Skin of body (tissue), 3 donors: ENCODE measurements around the gene NSRP1. TPM values are rescaled to one million over a fixed set of nuclear protein-coding genes. Genes with fewer than 3 reads are reported as not detected.
"Not testable (repeated sequence)": the region's sequence is repeated elsewhere in the genome, so short reads cannot be mapped to it uniquely, and the experiment has no call there.

Source experiments
- DNase-seq: peaks from one replicate; lab custom pipeline; 2025; lab: John Stamatoyannopoulos, UW
- small RNA-seq: library from RNA; depleted of rRNA; stranded (forward); fragments of <200 nt; gene quantifications from one replicate; pipeline ENCODE3, GENCODE V24; 2014; ENCODE audit warnings: low replicate concordance
- total RNA-seq: library from RNA; depleted of rRNA; stranded (reverse); fragments of >200 nt; gene quantifications from one replicate; pipeline ENCODE4 v1.2.3, GENCODE V29; 2014

NSRP1 gene
- total RNA-seq, 1 donor from 2014 or later: 17.0 TPM

DNA sequence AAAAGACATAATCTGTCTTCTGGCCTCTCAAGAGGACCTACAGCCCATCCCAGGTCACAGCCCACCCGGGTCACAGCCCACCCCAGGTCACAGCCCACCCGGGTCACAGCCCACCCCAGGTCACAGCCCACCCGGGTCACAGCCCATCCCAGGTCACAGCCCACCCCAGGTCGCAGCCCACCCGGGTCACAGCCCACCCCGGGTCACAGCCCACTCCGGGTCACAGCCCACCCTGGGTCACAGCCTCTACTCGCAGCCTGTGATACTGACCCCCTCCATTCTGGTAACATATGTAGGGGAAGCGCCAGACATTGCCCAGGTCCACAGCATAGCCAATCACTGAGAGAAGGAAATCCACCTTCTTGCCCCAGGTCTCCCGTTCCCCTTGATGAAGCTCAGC, 104.7 kb downstream of the NSRP1 start:
- no peak for DNase-seq

DNA sequence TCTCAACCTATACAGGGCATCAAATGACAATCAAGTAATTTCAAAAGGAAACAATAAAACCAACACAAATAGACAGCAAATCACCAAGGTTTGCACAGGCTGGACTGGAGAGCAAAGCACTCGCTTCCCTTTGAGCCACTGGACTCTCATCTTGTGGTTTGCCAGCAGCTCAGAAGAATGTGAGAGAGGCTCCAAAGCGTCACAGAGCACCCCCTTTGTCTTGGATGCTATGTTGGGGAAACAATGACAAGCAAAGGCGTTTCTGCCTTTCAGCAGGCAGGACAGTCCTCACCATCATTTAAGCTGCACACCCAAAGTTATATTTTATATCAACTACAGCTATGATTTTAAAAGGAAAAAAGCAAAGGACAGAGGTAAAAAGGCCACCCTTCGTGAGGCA, 105.6 kb downstream of the NSRP1 start:
- DNase-seq: no peak

DNA sequence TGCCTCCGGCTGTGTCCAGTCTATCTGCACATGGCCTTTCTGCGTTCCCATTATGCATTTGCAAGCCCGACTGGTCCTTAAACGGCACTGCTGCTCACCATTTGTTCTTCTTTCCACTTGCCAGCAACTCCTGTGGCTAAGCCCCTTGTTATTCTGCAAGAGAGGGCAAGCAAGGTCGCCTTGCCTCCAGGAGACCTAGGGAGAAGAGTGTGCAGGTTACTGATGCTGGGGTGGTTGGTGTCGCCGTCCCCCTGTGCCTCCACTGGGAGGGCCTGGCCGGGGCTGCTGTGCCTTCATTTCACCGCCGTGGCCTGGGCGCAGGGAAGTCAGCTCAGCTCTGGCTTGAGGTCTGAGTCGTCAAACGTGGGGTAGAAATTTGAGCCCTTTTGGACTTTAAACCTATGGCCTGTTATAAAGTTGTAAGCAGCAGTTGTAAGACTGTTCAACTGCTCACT, 106.1 kb downstream of the NSRP1 start:
- DNase-seq: no peak

DNA sequence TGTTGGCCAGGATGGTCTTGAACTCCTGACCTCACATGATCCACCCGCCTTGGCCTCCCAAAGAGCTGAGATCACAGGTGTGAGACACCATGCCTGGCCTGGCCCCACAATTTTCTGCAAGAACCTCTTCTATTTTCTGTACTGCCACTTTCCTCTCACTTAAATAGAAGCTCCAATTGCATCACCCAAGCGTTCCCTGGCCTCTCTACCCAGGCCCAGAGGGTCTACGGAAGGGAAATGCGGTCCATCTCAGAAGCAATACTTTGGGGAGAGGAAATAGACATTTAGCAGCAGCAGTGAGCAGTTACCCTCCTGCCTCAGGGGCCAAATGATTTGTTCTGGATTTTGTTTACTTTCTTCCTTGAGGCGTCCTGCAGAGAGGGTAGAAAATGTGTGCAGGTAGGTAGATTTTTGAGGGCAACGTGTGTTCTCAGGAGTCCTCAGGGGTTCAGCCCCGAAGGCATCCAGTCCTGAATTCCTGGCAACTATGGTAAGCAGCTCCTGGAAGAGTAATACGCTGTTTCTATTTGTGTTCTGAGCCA, 107.9 kb downstream of the NSRP1 start:
- no peak for DNase-seq

DNA sequence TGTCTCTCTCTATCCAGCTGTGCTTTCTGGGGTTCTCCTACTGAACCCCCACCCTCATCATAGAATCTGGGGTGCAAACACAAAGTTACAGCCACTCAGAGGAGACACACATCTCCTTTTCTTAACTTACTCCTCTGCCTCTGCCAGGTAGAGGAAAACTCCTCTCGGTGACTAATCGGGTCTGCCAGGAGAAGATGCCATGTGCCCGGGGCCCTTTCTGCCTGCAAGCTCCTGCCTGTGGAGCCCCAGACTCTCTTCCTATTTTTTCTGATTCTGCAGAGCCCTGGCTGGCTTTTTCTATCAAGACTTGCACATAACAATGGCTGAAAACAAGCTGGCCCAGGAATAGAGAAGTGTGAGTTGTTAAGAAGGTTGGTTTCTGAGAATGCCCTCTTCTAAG, 108.5 kb downstream of the NSRP1 start:
- DNase-seq: no peak

DNA sequence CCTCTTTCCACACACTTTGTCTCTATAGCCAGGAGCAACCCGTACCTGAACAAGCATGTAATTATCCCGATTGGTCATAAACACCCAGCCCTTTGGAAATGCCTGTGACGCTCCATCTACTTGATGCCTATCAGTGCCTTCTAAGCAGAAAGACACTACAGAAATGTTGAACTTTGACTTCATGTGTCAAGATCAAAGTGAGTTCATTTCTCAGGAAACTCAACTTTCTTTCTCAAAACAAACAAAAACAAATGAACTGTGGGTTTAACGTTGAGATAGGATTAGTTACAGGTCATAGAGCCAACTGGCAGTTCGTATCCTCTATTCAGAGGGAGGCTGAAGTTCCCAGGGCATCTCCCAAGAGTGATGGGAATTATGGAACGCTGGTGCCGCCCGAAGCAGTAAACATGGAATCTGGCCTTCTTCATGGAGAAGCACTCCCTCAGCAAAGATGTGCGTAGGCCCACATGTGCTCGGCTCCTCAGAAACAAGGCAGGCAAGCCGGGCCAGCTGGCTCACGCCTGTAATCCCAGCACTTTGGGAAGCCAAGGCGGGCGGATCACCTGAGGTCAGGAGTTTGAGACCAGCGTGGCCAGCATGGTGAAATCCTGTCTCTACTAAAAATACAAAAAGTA, 109.4 kb downstream of the NSRP1 start:
- DNase-seq: no peak

DNA sequence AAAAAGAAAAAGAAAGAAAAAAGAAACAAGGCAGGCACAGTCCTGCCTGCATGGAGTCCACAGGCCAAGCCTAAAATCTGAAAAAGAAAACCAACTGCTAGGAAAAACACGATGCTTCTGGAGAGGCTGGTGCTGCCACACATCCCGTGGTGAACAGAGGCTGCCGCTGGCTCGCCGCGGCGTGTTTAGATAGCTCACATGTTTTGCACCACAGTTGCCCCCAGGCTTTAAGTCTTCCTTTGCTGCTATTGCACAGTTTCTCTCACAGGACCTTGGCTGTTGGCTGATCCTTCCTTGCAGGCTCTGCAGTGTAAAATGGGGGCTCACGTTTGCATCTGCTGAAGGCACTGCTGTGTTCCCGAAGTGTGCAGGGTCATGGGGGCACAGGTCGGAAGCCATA, 110.3 kb downstream of the NSRP1 start:
- DNase-seq: no peak

DNA sequence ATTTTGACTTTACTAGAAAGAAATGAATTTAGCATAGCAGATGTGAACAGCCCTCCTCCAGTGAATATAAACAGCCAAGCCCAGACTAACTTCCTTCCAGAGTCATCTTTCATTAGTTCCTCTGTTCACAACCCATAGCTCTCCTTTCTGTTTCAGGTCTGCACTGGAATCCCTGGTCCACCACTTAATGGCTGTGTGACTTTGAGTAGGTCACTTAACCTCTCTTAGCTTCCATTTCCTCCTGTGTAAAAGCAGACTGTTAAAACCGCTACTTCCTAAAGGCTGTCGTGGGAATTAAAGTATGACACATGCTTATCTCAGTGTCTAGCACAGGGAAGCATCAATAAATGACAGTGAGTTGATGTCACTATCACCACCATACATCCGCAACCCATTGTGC, 111.4 kb downstream of the NSRP1 start:
- no peak for DNase-seq

DNA sequence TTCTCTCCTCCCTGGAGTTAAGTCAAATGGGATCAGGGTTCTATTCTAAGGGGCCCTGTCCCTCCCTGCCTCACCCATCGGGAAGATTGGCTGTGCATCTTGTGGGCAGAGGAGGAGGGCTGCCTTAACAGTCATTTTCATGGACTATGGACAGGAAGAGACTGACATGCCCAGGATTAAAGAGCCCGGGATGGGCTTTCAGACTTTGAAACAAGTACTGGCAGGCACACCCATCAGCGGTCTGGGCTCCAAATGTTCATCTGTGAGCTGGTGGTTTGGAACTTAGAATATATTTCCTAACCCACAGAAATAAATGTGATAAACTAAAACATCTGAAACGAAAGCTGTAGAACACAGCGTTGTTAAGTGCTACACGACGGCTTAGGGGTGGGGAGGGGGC, 112.4 kb downstream of the NSRP1 start:
- peak; percentile 62 for DNase-seq

DNA sequence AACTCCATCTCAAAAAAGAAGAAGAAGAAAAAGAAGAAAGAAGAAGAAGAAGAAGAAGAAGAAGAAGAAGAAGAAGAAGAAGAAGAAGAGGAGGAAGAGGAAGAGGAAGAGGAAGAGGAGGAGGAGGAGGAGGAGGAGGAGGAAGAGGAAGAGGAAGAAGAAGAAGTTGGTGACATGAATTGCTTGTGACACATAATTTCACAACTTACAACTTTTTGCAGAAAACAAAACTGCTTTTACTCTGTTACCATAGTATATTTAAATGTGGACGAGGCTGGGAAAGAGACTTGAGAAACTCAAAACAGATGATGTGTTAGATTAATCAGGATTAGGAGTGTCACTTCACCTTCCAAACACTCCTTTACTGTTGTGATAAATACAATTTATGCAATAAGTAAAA, 113.4 kb downstream of the NSRP1 start:
- not testable (repeated sequence) for DNase-seq

DNA sequence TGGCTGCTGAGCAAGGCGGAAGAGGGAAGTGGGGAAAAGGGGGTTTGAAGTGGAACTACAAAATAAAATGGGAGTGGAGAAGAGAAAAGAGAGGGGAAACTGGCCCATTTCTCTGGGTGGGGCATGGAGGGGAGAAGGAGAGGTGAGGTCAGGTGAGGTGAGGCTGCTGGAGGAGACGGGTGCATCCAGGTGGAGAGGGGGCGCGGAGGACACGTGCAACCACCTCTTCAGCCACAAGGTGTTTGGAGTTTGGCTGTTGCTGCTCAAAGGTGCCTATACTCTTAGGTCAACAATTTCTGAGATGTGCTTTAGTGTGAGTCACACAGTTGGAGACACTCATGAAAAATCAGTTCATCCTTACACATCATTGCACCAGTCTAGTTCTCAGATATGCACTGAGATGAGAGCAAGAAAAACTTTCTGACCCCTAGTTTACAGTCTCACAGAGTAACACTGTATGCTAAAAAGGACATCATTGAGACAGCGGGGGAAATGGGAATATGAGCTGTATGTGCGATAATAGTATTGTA, 114.0 kb downstream of the NSRP1 start:
- no peak for DNase-seq

DNA sequence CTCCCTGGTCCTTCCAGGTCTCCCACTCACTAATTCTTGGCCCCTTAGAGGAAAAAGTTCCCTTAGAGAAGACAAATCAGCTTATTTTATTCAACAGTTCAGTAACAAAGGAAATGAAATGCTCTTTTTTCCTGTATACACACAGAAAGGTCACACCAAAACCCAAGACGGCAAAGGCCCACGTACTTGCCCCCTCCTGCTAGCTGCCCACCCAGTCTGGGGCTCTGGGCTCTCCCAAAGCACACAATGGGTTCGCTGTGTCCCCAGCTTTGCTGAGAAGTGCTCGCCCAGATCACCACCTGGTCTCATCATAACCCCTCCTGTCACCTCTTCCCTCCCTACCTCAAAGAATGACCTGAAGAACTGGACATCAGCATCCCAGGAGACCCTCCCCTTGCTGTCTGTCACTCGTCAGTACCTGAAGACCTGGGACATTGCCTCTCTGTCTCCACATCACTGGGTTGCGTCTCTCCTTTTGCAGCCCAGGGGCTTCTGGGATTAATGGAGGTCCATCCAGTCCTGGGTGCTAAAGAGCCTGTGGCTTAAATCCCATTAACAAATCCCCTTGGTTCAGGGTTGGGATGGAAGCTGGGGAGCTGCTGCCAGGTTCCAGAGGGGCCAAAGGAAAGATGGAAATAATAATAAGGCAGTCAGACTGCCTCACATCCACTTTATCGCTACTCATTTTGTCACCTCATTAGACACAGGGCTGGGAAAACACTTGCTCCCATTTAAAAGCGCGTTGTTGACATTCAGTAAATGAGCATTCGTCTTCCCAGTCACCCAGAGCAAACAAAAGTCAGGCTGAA, 115.6 kb downstream of the NSRP1 start:
- no peak for DNase-seq

DNA sequence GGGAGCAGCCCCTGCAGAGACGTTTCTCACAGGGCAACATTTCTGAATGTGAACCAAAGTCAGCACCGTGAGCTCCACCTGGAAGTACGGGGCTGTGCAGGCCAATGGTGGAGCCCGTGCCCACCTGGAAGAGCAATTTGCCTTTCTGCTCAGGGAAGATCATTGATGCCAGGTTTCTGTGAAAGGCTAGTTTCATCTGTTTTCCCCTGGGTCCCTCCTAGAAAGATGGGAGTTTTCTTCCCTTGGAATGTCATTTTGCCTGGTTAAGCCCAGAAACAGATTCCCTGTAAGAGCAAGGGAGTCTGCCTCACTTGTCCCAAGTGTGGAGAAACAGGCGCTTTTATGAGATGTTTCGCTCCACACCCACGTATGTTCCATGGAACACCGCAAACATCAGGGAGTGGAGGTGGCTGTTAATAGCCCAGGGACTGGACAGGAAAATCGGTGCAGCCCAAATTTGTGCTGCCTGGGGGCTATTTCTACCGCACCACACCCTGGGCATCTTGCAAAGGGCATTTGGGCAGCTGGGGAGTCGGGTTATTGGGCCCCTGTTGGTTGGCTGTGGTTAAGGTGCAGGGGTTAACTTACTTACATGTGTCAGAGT, 116.3 kb downstream of the NSRP1 start:
- no peak for DNase-seq

DNA sequence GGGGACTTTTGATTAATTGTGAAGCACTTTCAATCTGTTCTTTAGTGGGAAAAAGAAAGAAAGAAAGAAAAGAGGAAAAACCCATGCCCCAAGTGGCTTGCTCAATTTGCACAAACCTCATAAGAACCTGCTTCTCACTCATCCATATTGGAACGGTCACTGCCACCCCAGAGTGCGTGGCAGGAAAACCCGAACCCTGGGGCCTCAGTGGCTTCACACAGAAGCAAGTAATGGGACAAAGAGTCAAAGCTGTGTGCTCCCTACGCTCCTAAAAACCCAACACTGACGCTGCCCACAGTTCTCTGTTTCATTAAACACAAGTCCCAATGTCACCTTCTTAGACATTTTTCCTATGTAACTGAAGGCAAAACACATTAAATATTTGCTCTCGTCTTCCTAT, 117.7 kb downstream of the NSRP1 start:
- DNase-seq: no peak

DNA sequence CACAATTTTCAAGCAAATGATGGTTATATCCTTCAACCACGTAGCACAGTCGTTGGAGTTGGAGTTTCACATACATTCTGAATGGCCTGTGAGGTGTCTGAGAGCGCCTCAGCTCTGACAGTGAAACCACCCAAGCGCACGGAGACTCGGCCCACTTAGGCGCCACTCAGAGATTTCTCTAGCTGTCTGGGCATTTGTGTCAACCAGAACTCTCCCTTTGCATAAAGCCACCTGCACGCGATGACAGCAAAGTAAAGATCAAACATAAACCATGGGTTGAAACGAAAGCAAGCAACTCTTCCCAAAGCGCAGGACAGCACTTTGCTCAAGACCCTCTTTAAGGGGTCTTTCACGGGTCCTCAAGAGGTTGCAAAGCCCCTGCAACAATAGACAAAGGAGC, 118.3 kb downstream of the NSRP1 start:
- DNase-seq: no peak

DNA sequence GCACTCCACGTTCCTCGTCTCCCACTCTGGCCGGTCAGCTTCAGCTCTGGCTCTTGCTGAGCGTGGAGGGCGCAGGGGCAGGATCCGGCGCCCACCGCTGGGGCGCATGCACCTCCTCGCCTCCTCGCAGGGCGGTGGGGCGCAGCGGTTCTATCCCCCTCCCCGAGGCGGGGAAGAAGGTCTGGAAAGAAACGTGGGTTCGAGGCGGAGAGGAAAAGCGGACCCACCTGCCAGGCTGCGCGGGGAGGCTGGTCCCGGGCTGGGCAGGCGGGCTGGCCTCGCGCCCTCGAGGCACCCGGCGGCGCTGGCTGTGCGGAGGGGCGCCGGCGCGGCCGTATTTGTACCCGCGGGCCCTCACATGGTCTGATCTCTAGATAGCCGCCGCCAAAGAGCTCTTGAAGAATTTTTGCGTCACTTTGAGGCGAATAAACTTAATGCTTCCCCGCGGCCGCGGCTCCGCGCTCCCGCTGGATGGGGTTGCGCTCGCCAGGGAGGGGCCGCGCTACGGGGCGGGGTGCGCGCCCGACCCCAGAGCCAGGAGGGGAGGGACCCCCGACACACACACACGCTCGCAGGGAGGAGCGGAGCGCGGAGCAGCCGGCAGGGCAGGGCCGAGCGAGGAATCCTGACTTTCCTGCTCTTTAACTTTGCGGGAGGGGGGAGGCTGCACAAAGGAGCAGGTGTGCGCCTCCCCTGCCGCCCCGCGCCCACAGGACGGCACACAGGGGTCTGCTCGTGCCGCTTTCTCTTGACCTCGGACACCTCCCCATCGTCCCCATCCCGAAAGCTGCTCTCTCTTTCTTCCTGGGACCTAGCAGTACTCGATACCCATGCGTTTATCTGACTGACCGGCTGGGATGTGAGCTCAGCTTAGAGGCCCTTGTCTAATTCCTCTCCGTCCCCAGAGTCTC, 119.0 kb downstream of the NSRP1 start, which contains the start of gene SLC6A4:
TSS of gene SLC6A4 (minus strand) at position 312 of the 911 bp plus-strand sequence. CDS start 13,739 bp downstream, outside the sequence.
- DNase-seq: no peak

Small RNA genes lying within 50 kb of the gene (small RNA-seq; reads per million reads assigned to genes)
- not detected for gene AC104984.5

Other genes starting within 250 kb of the NSRP1 start
- gene SSH2, start 186.6 kb upstream of the NSRP1 start, total RNA-seq: 16.2 TPM
- 0.99 TPM for gene EFCAB5, start 175.2 kb upstream of the NSRP1 start, total RNA-seq
- gene SLC6A4, start 118.9 kb downstream of the NSRP1 start, total RNA-seq: 1.8 TPM
- gene BLMH, start 175.1 kb downstream of the NSRP1 start, total RNA-seq: 59.2 TPM
- not detected for gene TMIGD1, start 217.2 kb downstream of the NSRP1 start, total RNA-seq